K562 (cell line): ENCODE data around the gene ZFAND3.

Experiments
- ARID2 ChIP-seq: fragments of 450-650 bp; IDR thresholded peaks from 2 replicates; pipeline ENCODE4 v1.6.1; 2017; ENCODE audit warnings: antibody characterized with exemption, mild to moderate bottlenecking
- KAT7 ChIP-seq: sonication (generic); formaldehyde crosslinking; IDR thresholded peaks from 2 replicates; pipeline ENCODE4 v1.8.0; 2022; ENCODE audit warnings: missing genetic modification reagents, mild to moderate bottlenecking, borderline replicate concordance
- MXI1 ChIP-seq: IDR thresholded peaks from 2 replicates; pipeline ENCODE4 v1.6.1; 2011; ENCODE audit warnings: low read depth, mild to moderate bottlenecking, improper control_type of control experiment, low read length
- POLR2AphosphoS5 ChIP-seq: IDR thresholded peaks from 2 replicates; pipeline ENCODE4 v1.6.1; 2011; ENCODE audit warnings: mild to moderate bottlenecking, low read depth, low read length, moderate library complexity; ENCODE audit not compliant: control insufficient read depth, insufficient read depth
- RBBP5 ChIP-seq: fragments of 200-600 bp; sonication (generic); IDR thresholded peaks from 2 replicates; pipeline ENCODE4 v1.6.1; 2012; ENCODE audit warnings: borderline replicate concordance, mild to moderate bottlenecking, low read length, control low read depth, inconsistent platforms; ENCODE audit not compliant: insufficient read depth, poor library complexity, severe bottlenecking
- SMAD3 ChIP-seq: fragments of 450-650 bp; formaldehyde crosslinking; conservative IDR thresholded peaks from 2 replicates; pipeline ENCODE4 v1.4.0; 2020; ENCODE audit warnings: mild to moderate bottlenecking
- ZNF121 ChIP-seq: sonication (generic); formaldehyde crosslinking; conservative IDR thresholded peaks from 2 replicates; pipeline ENCODE4 v1.8.0; 2022; ENCODE audit warnings: missing genetic modification reagents

- TF ChIP-seq SMAD3 (CRISPR knock-in tag) = no peak
- no peak for TF ChIP-seq MXI1
- no peak for TF ChIP-seq POLR2AphosphoS5
- TF ChIP-seq RBBP5 = no peak
- TF ChIP-seq ARID2 = no peak
- TF ChIP-seq ZNF121 (CRISPR knock-in tag) = no peak
- no peak for TF ChIP-seq KAT7 (CRISPR knock-in tag)
Observed at GRCh38 chr6:38161331-38161730, 341.8 kb downstream of the ZFAND3 start.
